Measurements from ENCODE around the gene GUCY1A2.

Gene GUCY1A2

DNA sequence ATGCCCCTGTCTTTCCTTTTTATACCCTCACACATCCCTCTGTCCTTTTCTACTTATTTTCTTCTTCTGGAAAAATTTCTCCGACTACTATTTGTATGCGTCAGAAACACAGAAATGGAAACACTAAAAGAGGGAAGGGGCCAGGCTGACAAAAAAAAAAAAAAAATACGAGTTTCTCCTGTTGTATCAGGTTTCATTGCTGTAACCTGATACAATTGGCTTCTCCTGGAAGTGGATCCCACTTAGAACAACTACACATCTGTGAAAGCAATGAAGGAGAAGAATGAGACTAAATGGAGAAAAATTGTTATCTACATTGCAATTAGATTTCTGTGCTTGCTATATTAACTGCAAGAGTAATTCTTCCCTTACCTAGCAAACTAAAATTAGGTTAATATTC is 393.9 kb downstream of the GUCY1A2 start:
- DNase-seq = no peak

Data from GOT3 (cell line).